Endothelial cell (in vitro differentiated cells): Measurements from ENCODE around the gene MRPL37. TPM values are rescaled to one million over a fixed set of nuclear protein-coding genes. Genes with fewer than 3 reads are reported as not detected.

Experiments used
- DNase-seq: peaks from one replicate; pipeline ENCODE4 v3.0.0; 2021; ENCODE audit warnings: low spot score
- H3K27ac Mint-ChIP-seq: one replicate; pipeline ENCODE4 v1.8.0; 2021; ENCODE audit warnings: mixed read lengths, inconsistent platforms; ENCODE audit not compliant: unreplicated experiment
- H3K27me3 Mint-ChIP-seq: one replicate; pipeline ENCODE4 v1.8.0; 2021; ENCODE audit warnings: mild to moderate bottlenecking, moderate library complexity, mixed read lengths, inconsistent platforms; ENCODE audit not compliant: unreplicated experiment
- H3K36me3 Mint-ChIP-seq: one replicate; pipeline ENCODE4 v1.8.0; 2021; ENCODE audit warnings: mild to moderate bottlenecking, low read depth, mixed read lengths, inconsistent platforms; ENCODE audit not compliant: unreplicated experiment
- H3K4me1 Mint-ChIP-seq: one replicate; pipeline ENCODE4 v1.8.0; 2021; ENCODE audit warnings: mild to moderate bottlenecking, mixed read lengths, inconsistent platforms; ENCODE audit not compliant: unreplicated experiment
- H3K4me3 Mint-ChIP-seq: one replicate; pipeline ENCODE4 v1.8.0; 2021; ENCODE audit warnings: mild to moderate bottlenecking, mixed read lengths, inconsistent platforms; ENCODE audit not compliant: unreplicated experiment
- H3K9me3 Mint-ChIP-seq: one replicate; pipeline ENCODE4 v1.8.0; 2021; ENCODE audit warnings: mixed read lengths, inconsistent platforms; ENCODE audit not compliant: unreplicated experiment
- total RNA-seq: library from RNA; stranded (reverse); fragmentation: NEBNext Ultra II Directional; extraction: Animal tissue kit (Norgen Biotek cat#: 25700); gene quantifications from one replicate; pipeline ENCODE4 v1.2.1, GENCODE V29; 2021; ENCODE audit not compliant: unreplicated experiment
- TF ChIP-seq, protein P1 (sequence below): fragments of 200-600 bp; sonication (generic); IDR thresholded peaks from one replicate; pipeline ENCODE4 v1.5.0; 2021; ENCODE audit warnings: antibody characterized with exemption; ENCODE audit not compliant: unreplicated experiment

The MRPL37 gene
- total RNA-seq, 1 donor from 2014 or later = 63.1 TPM

DNA sequence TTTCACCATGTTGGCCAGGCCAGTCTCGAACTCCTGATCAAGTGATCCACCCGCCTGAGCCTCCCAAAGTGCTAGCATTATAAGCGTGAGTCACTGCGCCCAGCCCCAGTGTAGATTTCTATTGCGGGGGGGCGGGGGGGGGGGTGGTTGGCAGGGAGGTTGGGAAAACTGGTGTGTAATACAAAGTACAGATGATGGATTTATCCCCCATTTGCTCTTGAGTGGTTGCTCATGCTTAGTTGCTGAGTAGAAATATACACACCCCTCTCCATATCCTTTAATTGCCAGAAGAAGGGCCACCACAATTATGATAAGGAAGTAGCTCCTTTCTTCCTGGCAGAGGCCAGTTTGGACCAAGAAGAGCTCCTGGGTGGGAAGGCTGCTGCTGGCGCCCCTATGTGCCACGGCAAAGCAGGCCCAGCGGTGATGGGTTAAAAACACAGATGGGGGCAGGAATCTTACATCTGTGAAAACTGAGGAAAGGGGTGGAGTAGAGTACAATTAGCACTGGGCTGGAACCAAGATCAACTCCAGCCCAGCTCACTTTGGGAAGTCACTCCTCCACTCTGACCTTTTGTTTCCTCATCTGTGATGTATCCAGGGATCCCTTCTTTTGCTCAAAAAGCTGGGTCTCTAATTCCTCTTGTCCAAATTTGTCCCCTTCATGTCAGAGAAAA lies 55.2 kb downstream of the MRPL37 start:
- no peak overlapping the region for H3K27ac Mint-ChIP-seq
- H3K4me1 Mint-ChIP-seq = peaks cover 34% of the 10 kb centered on the region
- peaks cover 22% of the 10 kb centered on the region for H3K27me3 Mint-ChIP-seq
- peaks cover 7% of the 10 kb centered on the region for H3K36me3 Mint-ChIP-seq
- no peak overlapping the region for H3K4me3 Mint-ChIP-seq
- no peak for DNase-seq
- H3K9me3 Mint-ChIP-seq = no peaks in the 10 kb centered on the region
- TF ChIP-seq, protein P1, sequence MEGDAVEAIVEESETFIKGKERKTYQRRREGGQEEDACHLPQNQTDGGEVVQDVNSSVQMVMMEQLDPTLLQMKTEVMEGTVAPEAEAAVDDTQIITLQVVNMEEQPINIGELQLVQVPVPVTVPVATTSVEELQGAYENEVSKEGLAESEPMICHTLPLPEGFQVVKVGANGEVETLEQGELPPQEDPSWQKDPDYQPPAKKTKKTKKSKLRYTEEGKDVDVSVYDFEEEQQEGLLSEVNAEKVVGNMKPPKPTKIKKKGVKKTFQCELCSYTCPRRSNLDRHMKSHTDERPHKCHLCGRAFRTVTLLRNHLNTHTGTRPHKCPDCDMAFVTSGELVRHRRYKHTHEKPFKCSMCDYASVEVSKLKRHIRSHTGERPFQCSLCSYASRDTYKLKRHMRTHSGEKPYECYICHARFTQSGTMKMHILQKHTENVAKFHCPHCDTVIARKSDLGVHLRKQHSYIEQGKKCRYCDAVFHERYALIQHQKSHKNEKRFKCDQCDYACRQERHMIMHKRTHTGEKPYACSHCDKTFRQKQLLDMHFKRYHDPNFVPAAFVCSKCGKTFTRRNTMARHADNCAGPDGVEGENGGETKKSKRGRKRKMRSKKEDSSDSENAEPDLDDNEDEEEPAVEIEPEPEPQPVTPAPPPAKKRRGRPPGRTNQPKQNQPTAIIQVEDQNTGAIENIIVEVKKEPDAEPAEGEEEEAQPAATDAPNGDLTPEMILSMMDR = no peak

DNA sequence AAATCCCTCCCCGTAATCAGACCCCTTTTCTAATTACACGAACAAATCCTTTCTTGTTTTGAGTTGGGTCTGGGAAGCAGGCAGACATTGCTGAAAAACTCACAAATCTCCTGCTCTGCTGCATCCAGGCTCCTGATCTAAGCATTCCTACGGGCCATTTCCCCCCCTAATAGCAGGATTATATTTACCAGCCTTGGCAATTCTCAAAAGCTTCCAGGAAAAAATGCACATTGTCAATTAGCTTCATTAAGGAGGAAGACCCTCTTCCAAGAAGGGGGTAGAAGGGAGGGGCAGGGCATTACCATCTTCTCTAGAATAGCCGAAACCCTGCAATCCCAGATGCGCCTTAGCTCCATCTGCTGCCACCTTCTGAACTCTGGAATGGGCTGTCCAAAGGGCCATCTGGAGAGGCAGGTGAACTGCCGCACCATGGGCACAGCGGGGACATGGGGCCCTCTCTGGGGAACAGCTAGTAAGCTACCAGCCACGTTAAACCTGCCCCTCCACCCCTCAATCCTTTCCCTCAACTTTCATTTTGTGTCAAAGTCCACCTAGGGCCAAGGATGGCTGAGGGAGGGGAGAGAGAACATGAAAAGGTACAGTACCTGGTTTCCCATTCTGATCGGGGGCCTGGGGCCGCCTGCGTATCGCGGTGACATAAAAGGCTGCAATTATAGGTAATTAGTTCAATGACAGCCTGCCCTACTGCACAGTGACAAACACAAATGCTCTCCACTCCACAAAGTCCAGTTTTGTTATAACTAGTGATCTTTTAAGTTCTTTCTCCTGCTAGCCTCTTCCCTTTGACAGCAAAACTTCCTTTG lies 56.8 kb downstream of the MRPL37 start:
- Mint-ChIP-seq H3K27ac (peak overlapping the region; percentile 68), H3K4me1 (peaks cover 34% of the 10 kb centered on the region)

DNA sequence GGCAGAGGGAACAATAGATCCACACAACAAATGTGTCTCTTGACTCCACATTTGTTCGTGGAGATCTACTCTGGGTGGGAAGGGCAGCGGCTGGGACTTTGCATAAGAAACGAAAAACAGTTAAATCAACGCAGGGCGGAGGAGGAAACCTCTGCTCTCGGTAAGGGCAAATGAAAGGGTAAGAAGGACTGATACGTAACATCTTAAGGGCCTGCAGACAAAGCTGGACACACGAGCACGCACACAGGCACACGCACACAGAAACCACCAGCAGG lies 57.3 kb downstream of the MRPL37 start:
- H3K4me3 Mint-ChIP-seq = no peak overlapping the region
- H3K27me3 Mint-ChIP-seq = peaks cover 25% of the 10 kb centered on the region
- H3K4me1 Mint-ChIP-seq = peaks cover 34% of the 10 kb centered on the region
- TF ChIP-seq, protein P1 = no peak
- DNase-seq = no peak
- peak overlapping the region; percentile 68 for H3K27ac Mint-ChIP-seq
- no peaks in the 10 kb centered on the region for H3K9me3 Mint-ChIP-seq
- H3K36me3 Mint-ChIP-seq = peaks cover 9% of the 10 kb centered on the region

More for the DNA sequence above, 56.8 kb downstream of the MRPL37 start:
- no peaks in the 10 kb centered on the region for H3K9me3 Mint-ChIP-seq
- peak overlapping the region; percentile 45 for H3K4me3 Mint-ChIP-seq
- H3K27me3 Mint-ChIP-seq = peaks cover 24% of the 10 kb centered on the region
- no peak for DNase-seq
- TF ChIP-seq, protein P1 = no peak
- H3K36me3 Mint-ChIP-seq = peaks cover 9% of the 10 kb centered on the region

DNA sequence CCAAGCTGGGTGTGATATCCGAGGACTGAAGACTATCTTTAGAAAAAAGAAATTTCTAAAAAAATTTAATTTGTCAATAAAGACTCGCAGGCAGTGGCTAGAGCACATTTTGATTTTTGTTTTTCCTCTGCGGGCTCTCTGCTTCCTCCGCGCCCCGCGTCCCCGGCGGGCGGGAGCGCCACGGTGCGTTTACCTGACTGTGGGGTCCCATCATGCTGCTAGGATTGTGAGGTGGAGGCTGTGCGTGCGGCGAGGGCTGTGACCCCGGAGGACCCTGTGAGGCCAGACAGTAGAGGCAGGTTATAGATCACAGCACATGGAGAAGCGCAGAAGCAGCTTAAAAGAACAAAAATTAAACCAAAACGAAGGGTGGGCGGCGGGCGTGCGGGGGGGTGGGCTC lies 57.9 kb downstream of the MRPL37 start:
- H3K36me3 Mint-ChIP-seq = peaks cover 9% of the 10 kb centered on the region
- H3K27ac Mint-ChIP-seq = no peak overlapping the region
- DNase-seq = no peak
- TF ChIP-seq, protein P1 = no peak
- H3K4me3 Mint-ChIP-seq = no peak overlapping the region
- peaks cover 25% of the 10 kb centered on the region for H3K27me3 Mint-ChIP-seq
- no peaks in the 10 kb centered on the region for H3K9me3 Mint-ChIP-seq
- peaks cover 36% of the 10 kb centered on the region for H3K4me1 Mint-ChIP-seq

DNA sequence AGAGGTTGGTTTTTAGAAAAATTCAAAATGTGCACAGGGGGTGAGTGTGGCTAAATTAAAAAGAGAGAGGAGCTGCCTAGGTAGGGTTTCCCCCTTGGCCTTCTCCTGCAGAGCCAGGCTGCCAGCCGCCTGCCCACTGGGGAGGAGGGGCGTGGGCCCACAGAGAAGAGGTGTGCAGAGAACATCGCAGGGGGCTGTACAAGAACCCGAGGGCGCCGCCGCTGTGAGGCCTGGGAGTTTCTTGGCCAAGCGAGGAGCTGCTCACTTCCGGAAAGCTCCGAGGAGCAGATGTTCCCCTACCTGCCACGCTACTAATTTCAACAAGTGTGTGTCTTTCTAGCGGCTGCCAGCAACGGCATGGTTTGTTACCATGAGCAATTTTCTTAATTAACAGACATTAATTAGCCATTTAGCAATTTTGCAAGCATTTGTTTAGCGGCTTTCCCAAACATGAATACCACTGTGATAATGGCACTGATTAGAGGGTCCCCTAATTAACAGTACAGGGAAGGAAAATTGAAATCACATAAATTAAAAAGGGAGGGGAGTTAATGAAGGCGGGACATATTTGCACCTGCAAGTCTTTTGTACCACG lies 59.7 kb downstream of the MRPL37 start:
- Mint-ChIP-seq H3K27ac (no peak overlapping the region), H3K27me3 (peaks cover 22% of the 10 kb centered on the region), H3K9me3 (no peaks in the 10 kb centered on the region), H3K36me3 (peaks cover 9% of the 10 kb centered on the region), H3K4me3 (no peak overlapping the region), H3K4me1 (peaks cover 39% of the 10 kb centered on the region)
- TF ChIP-seq, protein P1 = no peak
- DNase-seq = no peak
